EH (cell line): ENCODE data around the gene KDM6B.
"Not testable (repeated sequence)": the region's sequence is repeated elsewhere in the genome, so short reads cannot be mapped to it uniquely, and the experiment has no call there.

Experiments
- DNase-seq: peaks from one replicate; pipeline ENCODE4 v3.0.0-alpha.2; 2015; ENCODE audit warnings: low read depth

KDM6B gene

DNA sequence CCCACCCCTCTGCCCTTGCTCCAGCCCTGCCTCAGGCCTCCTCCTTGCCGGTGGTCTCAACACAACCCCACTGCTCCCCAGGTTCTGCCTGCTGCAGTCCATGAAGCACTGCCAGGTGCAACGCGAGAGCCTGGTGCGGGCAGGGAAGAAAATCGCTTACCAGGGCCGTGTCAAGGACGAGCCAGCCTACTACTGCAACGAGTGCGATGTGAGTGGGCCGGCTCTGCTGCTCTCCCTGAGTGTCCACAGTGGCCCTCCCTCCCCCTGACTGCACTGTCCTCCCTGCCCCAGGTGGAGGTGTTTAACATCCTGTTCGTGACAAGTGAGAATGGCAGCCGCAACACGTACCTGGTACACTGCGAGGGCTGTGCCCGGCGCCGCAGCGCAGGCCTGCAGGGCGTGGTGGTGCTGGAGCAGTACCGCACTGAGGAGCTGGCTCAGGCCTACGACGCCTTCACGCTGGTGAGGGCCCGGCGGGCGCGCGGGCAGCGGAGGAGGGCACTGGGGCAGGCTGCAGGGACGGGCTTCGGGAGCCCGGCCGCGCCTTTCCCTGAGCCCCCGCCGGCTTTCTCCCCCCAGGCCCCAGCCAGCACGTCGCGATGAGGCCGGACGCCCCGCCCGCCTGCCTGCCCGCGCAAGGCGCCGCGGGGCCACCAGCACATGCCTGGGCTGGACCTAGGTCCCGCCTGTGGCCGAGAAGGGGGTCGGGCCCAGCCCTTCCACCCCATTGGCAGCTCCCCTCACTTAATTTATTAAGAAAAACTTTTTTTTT is 19.1 kb downstream of the KDM6B start:
- DNase-seq = no peak

DNA sequence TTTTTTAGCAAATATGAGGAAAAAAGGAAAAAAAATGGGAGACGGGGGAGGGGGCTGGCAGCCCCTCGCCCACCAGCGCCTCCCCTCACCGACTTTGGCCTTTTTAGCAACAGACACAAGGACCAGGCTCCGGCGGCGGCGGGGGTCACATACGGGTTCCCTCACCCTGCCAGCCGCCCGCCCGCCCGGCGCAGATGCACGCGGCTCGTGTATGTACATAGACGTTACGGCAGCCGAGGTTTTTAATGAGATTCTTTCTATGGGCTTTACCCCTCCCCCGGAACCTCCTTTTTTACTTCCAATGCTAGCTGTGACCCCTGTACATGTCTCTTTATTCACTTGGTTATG is 19.6 kb downstream of the KDM6B start:
- DNase-seq = no peak

DNA sequence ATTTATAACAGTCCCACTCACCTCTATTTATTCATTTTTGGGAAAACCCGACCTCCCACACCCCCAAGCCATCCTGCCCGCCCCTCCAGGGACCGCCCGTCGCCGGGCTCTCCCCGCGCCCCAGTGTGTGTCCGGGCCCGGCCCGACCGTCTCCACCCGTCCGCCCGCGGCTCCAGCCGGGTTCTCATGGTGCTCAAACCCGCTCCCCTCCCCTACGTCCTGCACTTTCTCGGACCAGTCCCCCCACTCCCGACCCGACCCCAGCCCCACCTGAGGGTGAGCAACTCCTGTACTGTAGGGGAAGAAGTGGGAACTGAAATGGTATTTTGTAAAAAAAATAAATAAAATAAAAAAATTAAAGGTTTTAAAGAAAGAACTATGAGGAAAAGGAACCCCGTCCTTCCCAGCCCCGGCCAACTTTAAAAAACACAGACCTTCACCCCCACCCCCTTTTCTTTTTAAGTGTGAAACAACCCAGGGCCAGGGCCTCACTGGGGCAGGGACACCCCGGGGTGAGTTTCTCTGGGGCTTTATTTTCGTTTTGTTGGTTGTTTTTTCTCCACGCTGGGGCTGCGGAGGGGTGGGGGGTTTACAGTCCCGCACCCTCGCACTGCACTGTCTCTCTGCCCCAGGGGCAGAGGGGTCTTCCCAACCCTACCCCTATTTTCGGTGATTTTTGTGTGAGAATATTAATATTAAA is 20.2 kb downstream of the KDM6B start:
- no peak for DNase-seq

DNA sequence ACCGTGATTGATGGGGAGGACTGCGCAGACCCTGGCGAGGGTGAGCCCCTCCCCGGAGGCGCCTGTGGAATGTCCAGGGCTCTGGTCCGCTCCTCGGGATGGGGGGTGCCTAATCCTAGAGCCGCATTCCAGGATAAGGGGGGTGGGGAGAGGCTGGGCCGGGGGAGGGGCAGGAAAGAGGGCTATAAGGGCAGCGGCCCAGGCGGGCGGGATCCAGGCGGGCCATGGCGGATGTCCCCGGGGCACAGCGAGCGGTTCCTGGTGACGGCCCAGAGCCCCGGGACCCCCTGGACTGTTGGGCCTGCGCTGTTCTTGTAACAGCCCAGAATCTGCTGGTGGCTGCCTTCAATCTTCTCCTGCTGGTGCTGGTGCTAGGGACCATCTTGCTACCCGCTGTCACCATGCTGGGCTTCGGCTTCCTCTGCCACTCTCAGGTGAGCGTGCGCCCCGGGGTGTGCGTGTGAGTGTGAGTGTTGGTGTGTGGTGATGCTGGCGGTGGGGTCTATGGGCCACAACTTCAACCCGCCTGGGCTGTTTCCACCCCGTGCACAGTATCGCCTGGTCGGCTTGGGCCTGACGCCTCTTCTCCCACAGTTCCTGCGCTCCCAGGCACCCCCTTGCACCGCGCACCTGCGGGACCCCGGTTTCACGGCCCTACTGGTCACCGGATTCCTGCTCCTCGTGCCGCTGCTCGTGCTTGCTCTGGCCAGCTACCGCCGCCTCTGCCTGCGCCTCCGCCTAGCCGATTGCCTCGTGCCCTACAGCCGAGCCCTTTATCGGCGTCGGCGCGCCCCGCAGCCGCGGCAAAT is 21.0 kb downstream of the KDM6B start, which contains the start of gene TMEM88:
TSS of gene TMEM88 (plus strand) at position 216 of the 809 bp plus-strand sequence. CDS start at position 225, 9 bp downstream.
- DNase-seq = no peak

DNA sequence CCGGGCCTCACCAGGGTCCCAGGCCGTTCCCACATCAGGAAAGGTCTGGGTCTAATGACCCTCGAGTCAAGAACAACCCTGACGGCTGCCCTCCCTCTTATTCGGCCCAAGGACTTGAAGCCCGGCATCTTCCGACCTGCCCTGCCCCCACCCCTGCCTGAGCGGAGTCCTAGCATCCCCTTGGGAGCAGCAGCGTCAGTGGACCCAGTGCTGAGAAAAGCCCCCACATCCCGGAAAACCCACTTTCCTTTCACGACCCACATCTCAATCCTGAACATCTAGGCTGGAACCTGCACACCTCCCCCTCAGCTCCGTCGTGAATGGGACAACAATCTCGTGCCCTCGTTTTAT is 21.6 kb downstream of the KDM6B start:
- no peak for DNase-seq

DNA sequence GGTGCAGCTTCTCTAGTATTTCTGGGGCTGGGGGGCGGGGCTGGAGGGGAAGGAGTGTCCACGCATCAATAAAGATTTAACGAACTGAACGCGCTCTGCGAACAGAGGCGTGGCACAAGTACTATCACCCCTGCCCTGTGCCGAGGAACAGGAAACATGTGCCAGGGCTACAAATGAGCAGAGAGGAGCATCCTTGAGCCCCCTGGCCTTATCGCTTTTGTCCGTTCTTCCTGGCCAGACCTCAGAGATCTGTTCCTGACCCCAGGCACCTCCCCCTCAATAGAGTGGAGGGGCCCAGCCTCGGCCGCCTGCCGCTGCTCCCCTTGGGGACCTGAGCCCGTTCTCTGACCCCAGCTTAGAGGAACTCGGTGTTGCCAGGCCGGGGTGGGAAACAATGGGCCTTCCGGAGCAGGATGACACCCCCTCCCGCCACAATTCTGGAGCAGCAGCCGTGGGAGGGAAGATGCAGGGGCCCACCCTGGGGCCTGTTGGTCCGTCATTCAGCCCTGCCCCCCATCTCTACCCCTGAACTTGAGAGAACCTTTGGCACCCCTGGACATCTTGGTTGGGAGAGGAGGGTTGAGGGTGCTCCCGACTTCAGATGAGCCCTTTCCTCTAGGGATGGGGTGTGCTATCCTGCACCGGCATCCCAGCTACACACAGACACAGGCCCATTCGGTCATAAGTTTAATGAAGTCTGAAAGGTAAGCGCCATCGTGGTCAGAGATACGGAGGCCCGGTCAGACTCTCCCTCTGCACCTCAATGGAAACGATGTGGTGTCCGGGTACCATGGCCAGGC is 22.2 kb downstream of the KDM6B start:
- peak; percentile 28 for DNase-seq

DNA sequence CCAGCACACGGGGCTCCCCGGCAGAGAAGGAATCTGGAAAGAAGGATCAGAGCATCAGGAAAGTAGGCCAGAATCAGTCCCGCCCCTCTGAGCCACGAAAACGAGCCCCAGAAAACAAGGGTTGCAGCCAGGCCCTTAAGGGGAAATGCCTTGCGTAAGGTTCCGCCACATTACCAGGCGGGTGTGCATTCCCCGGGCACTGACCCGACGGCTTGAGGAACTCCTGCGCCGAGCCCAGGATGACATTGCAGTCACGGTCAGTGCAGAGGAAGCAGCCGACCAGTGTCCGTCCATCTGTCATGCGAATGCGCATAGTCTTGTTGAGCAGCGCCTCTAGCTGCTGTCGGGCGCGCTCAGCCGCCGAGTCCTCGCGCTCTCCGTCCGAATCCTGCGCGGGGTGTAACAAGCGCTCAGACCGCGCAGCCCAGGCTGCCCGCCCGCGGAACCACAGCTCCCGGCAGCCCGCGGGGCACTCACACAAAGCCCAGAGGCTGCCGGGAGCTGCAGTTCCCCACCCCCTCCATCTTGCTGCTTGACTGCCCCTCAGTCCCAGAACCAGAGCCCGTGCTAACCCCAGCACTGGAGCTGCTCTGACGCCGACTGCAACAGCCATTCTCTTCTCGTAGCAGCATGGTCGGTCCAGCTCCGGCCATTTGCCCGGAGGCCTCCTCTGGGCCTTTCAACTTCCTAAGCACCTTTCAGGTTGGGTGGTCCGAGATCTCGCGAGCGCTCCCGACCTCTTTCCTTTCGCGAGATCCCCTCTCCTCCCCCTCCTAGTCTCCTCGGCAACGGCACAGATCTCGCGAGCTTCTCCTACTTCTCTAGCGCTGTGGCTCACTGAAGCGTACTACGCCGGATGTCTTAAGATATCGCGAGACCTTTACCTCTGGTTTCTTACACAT is 23.0 kb downstream of the KDM6B start, which contains the start of gene NAA38:
TSS of gene NAA38 (minus strand) at position 749 of the 902 bp plus-strand sequence. CDS start at position 653, 96 bp downstream.
- peak; percentile 100 for DNase-seq

DNA sequence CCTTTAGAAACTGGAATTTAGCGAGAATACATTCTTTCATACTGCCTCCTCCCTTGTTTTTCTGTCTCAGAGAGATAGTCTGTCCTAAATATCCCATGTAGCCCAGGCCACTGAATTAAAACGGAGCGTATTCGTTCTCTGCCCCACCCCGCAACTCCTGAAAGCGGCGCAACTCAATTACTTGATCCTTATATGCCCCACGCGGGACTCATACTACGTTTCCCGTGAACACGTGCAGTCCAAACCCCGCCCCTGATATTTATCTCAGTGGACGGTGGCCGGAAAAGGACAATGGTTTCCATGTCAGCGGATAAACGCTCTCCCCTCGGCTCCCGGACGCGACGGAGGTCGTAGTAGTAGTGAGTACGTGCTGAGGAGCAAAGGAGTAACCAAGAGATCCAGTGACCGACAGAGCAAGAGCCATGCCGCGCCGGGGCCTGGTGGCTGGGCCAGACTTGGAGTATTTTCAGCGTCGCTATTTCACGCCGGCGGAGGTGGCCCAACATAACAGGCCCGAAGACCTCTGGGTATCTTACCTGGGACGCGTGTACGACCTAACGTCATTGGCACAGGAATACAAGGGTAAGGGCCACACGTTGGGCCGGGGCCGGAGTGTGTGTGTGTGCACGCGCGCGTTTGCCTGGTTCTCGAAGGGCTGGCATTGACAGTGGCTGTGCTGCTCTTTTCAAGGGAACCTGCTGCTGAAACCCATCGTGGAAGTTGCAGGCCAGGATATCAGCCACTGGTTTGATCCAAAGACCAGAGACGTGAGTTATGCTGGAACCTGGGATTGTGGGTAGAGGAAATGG is 23.9 kb downstream of the KDM6B start, which contains the start of gene CYB5D1:
TSS of gene CYB5D1 (plus strand) at position 291 of the 809 bp plus-strand sequence. CDS start at position 423, 132 bp downstream.
- peak; percentile 94 for DNase-seq

DNA sequence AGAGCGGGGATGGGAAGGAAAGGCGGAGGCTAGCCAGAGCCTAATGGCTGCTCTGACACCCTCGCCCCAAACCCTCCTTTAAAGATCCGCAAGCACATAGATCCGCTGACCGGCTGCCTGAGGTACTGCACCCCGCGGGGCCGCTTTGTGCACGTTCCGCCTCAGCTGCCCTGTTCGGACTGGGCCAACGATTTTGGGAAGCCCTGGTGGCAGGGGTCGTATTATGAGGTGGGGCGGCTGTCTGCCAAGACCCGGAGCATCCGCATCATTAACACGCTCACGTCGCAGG is 24.4 kb downstream of the KDM6B start:
- peak; percentile 64 for DNase-seq

DNA sequence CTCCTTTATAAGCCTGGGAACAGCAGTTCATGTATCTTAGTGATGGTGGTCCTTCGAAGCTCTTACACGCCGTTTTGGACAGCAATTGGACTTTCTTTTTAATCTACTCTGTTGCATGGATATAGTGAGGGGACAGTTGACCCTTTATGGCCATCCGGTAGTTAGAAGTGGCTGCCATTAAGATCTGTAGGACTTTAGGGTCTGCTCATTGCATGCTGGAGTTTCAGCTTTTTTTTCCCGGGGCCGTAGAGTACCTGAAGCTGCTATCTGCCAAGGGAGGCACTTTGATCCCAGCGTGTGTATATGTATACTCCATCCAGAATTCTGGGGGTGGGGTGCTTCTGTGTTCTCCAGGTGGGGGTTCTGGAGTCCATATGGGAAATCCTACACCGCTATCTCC is 25.0 kb downstream of the KDM6B start:
- no peak for DNase-seq

DNA sequence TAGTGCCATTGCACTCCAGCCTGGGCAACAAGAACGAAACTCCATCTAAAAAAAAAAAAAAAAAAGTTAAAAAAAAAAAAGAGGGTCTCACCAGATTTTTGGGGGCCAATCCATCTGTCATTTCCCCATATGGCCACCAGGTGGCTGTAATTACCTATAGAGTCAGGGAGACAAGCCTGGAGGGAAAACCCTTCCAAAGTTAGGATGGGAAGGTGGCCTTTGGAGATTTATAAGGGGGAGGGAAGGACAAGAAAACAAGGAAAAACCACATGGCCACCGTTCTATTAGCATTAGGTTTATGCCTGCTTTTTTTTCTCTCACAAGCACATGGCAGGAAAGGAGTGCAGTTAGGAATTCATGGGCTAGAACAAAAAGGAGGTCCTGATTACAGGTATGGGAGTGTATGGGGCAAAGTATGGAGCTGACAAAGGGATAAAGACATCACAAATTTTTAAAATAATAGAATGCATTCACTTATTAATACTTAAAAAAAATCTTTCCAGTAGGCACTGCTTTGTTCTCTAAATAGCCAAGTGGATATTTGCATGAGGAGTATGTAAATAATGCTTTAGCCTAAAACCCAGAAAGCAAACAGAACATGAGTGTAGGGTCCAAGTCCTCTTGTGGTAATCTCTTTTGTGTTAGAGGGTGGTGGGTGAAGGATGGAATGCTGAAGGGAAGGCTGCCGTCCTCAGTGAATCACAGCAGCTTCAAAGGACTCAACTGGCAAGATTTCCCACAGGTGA is 28.8 kb downstream of the KDM6B start:
- peak; percentile 63 for DNase-seq

DNA sequence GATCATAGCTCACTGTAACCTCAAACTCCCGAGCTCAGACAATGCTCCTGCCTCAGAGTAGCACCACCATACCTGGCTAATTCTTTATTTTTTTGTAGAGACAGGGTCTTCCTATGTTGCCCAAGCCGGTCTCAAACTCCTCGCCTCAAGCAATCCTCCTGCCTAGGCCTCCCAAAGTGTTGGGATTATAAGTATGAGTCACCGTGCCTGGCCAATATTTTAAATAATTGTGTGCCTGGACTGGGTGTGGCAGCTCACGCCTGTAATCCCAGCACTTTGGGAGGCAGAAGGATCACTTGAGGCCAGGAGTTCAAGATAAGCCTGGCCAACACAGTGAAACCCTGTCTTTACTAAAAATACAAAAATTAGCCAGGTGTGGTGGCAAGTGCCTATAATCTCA is 30.4 kb downstream of the KDM6B start:
- not testable (repeated sequence) for DNase-seq

DNA sequence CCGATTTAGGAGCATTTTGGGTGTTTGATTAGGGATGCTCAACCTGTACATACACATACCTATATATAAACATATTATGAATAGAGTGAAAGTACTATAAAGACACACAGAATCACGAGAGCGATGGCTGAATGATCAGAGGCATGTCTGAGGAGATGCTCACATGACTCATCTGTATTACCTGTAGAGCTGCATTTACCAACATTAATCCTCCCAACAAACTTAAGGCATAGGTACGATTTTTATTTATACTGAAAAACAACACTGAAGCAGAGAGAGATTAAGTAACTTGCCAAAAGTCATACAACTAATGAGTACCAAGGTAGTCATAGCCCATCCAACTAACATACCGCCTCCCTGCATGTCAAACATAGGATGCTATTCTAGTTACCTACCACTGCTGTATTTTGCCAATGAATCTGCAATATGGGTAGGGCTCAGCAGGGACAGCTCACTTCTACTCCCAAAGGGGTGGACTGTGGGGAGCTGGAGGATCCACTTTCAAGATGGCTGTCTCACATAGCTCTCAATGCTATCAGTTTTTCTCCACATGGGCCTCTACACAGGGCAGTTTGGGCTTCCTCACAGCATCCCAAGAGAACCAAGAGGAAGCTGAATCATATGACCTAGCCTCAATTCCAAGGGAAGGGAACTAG is 31.1 kb downstream of the KDM6B start:
- no peak for DNase-seq

DNA sequence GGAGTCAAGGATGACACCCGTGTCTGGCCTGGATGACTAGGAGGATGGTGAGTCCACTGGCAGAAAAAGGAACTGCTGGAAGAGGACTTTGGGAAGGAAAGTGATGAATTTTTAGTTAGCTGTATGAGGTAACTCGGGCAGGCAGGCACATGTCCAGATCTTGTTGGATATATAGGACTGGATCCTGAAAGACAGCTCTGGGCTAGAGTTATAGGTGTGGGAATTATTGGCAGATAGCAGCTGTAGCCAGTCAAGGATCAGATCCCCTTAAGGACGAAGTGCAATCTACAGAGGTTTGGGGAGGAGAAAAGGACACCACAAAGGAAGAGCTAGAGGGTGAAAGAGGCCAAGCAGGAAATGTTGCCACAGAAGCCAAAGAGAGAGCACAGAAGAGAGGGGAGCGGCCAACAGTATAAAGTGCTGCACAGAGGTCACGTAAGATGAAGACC is 33.9 kb downstream of the KDM6B start:
- no peak for DNase-seq

DNA sequence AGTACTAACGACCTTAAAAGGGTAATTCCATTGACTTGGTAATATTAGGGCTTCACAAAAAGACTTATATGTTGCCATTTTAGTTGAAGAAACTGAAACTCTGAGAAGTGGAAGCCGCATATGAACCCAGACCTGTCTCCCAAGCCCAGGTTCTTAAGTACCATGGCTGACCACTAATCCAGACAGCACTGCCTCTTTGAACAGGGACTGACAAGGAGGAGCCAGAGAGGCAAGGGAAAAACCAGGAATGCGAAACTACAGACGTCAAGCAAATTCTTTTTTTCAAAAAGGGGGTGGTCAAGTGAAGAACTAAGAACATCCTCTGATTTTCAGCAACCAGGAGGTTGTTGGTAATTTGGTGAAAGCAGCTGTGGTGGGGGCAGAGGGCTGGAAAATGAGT is 39.0 kb downstream of the KDM6B start:
- no peak for DNase-seq

DNA sequence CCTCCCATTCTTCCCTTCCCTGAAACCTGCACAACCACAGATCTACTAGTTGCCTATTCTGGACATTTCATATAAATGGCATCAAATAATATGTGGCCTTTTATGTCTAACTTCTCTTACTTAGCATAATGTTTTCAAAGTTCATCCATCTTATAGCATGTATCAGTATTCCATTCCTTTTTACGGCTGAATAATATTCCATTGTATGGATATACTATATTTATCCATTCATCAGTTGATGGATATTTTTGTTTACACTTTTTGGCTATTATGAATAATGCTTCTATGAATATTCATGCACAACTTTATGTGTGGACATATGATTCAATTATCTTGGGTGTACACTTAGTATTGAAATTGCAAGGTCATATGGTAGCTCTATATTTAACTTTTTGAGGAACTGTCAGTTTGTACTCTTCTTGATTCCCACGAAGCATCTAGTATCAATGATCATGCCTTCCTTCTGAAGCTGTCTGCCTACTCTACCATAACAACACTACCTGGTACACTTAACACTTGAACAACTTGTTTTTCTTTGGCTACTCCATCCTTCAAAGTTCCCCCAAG is 41.9 kb downstream of the KDM6B start:
- DNase-seq = no peak

DNA sequence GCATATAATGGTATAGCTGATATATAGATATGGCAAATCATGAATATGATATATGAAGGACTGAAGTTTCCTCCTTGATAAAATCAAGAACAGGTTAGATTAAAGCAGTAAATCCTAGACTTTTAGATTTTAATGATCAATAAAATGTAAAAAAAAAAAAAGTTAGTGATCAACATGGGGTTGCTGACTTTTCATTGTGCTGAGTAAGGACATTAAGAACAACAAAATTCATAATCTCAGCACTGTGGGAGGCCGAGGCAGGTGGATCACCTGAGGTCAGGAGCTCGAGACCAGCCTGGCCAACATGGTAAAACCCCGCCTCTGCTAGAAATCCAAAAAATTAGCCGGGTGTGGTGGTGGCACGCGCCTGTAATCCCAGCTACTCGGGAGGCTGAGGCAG is 44.2 kb downstream of the KDM6B start:
- DNase-seq = no peak
